GM19240 (cell line): ENCODE measurements around the gene DOCK6.

Source experiments
- DNase-seq: peaks from one replicate; pipeline ENCODE4 v3.0.0; 2011; ENCODE audit warnings: low spot score; ENCODE audit not compliant: insufficient read length

DOCK6 gene

GRCh38 chr19:11261971-11262839, at the start of gene DOCK6:
TSS of gene DOCK6 (minus strand) at chr19:11262524. CDS start at chr19:11262440, 84 bp downstream.
- DNase-seq = no peak

- DNase-seq = no peak
These were observed 44.0 kb upstream of the DOCK6 start for GRCh38 chr19:11306337-11306736.

GRCh38 chr19:11304936-11305335, 42.6 kb upstream of the DOCK6 start:
- no peak for DNase-seq

GRCh38 chr19:11300811-11301120, 38.4 kb upstream of the DOCK6 start:
- DNase-seq = no peak

GRCh38 chr19:11299946-11300810, 37.9 kb upstream of the DOCK6 start:
- no peak for DNase-seq

GRCh38 chr19:11296264-11296663, 33.9 kb upstream of the DOCK6 start:
- DNase-seq = no peak

GRCh38 chr19:11295665-11296245, 33.4 kb upstream of the DOCK6 start, which contains the start of gene TSPAN16:
TSS of gene TSPAN16 (plus strand) at chr19:11296160. CDS start at chr19:11296298, 138 bp downstream.
- DNase-seq = no peak

- DNase-seq = no peak
These were observed 32.9 kb upstream of the DOCK6 start for GRCh38 chr19:11295180-11295579.

- peak; percentile 82 for DNase-seq
These were observed 31.4 kb upstream of the DOCK6 start for GRCh38 chr19:11293433-11294389.

- DNase-seq = no peak
These were observed 29.7 kb upstream of the DOCK6 start for GRCh38 chr19:11291991-11292390.

GRCh38 chr19:11291415-11291814, 29.1 kb upstream of the DOCK6 start:
- DNase-seq = no peak

- DNase-seq = no peak
These were observed 27.9 kb upstream of the DOCK6 start for GRCh38 chr19:11290256-11290655.

- DNase-seq = no peak
These were observed 26.0 kb upstream of the DOCK6 start for GRCh38 chr19:11288349-11288748.

- DNase-seq = no peak
These were observed 24.1 kb upstream of the DOCK6 start for GRCh38 chr19:11286312-11286974.

- DNase-seq = no peak
These were observed 22.2 kb upstream of the DOCK6 start for GRCh38 chr19:11284515-11284914.

GRCh38 chr19:11281356-11282049, 19.2 kb upstream of the DOCK6 start:
- DNase-seq = no peak

- peak; percentile 47 for DNase-seq
These were observed 17.3 kb upstream of the DOCK6 start for GRCh38 chr19:11279505-11280236.

- DNase-seq = no peak
These were observed 16.3 kb upstream of the DOCK6 start for GRCh38 chr19:11278670-11279069.

- DNase-seq = no peak
These were observed 12.3 kb upstream of the DOCK6 start for GRCh38 chr19:11274533-11275086.
